GM21723 (cell line): ENCODE data around the gene LINGO3.

Experiments
- ATAC-seq: cut with Tn5 transposase; IDR thresholded peaks from one replicate; pipeline ENCODE4 v1.9.1; 2021; ENCODE audit warnings: mild to moderate bottlenecking, moderate library complexity; ENCODE audit not compliant: unreplicated experiment

Gene LINGO3

DNA sequence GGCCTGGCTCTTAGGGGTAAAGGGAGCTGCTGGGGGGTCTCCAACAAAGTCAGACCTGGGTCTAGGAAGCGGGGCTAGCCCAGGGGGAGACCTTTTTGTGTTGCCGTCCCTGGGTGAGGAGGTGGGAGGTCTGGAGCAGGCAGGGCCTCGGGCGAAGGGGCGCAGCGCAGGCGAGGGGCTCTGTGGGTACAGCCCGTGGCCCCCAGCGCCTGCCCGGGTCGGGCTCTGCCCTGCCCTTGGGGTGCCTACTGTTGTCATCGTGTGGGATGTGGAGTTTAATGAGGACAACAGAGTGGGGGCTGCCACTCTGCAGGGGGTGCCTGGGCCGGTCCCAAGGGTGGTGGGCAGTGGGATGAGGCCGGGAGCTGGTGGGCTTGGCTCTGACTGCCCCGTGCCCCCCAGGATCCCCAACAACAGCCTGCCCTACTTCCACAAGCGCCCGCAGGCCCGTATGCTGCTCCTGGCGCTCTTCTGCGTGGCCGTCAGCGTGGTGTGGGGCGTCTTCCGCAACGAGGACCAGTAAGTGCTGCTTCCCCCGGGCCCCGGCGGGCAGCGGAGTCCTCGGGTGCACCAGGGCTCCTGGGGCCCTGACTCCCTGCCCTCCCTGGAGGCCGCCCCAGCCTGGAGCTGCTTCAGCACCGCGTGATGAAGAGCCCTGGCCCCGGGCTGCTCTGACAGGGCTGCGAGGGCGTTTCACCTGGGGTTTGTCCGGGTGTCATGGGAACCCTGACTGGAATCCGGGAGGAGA is 32.7 kb upstream of the LINGO3 start:
- no peak for ATAC-seq

- ATAC-seq = no peak
These were observed 31.8 kb upstream of the LINGO3 start for GRCh38 chr19:2339644-2340310.

DNA sequence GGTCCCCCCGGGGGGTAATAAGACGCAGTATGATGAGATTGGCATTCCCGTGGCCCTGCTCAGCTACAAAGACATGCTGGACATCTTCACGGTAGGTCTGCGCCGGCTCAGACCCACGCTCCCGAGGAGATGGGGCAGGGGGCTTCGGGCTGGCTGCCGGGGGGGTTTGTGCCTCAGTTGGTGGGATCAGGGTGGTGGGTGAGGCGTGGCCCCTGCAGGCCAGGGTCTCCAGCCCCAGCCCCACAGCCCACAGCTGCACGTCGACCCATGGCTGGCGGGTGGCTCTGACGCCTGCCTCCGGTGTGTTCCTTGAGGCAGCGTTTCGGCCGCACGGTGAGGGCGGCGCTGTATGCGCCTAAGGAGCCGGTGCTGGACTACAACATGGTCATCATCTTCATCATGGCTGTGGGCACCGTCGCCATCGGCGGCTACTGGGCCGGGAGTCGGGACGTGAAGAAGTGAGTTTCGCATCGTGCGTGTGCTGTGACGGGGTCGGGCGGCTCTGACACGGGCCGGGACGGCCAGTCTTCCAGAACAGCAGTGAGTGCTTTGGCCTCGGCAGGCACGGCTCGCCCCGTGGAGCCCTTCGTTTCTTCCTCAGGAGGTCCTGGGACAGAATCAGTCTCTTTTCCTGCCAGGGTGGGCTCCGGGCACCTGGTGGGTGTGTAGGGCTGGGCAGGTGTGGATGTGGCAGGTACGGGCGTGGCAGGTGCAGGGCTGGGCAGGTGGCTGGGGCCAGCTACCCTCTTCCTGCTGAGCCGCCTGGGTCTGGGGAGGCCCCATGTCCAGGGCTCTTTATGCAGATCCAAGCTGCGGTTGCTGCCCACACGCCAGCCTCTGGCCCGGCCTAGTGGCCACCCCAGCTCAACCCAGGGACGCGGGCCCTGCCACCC is 31.0 kb upstream of the LINGO3 start:
- no peak for ATAC-seq

- no peak for ATAC-seq
These were observed 30.2 kb upstream of the LINGO3 start for GRCh38 chr19:2338055-2338615.

DNA sequence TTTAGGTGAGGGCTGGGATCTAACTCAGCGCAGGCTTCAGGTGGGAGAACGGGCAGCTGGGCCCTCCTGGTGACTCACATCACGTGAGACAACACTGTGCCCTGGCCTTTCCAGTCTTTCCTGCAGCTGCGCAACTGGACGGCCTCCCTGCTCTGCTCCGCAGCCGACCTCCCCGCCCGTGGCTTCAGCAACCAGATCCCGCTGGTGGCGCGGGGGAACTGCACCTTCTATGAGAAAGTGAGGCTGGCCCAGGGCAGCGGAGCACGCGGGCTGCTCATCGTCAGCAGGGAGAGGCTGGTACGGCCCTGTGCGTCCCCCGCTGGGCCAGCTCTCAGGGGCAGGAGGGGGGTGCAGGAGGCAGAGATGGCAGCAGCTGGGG is 29.4 kb upstream of the LINGO3 start:
- ATAC-seq = no peak

GRCh38 chr19:2336528-2337328 is 28.8 kb upstream of the LINGO3 start:
- no peak for ATAC-seq

GRCh38 chr19:2335848-2336247 is 27.9 kb upstream of the LINGO3 start:
- no peak for ATAC-seq

DNA sequence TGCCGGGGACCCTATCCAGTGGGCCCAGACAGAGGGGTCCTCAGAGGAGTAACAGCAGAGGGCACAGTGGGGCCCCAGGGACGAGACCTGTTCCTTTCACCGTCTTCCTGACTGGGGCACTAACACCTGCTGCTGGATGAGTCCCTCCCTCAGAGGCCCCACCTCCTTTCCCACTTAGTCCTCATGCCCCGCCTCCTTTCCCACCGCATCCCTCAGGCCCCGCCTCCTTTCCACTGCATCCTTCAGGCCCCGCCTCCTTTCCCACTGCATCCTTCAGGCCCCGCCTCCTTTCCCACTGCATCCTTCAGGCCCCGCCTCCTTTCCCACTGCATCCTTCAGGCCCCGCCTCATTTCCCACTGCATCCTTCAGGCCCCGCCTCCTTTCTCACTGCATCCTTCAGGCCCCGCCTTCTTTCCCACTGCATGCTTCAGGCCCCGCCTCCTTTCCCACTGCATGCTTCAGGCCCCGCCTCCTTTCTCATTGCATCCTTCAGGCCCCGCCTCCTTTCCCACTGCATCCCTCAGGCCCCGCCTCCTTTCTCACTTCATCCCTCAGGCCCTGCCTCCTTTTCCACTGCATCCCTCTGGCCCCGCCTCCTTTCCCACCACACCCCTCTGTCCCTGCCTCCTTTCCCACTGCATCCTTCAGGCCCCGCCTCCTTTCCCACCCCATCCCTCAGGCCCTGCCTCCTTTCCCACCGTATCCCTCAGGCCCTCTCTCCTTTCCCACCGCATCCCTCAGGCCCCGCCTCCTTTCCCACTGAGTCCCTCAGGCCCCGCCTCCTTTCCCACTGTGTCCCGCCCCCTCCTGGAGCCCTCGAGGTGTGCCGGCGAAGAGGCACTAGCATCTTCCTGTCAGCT is 27.3 kb upstream of the LINGO3 start:
- ATAC-seq = no peak

DNA sequence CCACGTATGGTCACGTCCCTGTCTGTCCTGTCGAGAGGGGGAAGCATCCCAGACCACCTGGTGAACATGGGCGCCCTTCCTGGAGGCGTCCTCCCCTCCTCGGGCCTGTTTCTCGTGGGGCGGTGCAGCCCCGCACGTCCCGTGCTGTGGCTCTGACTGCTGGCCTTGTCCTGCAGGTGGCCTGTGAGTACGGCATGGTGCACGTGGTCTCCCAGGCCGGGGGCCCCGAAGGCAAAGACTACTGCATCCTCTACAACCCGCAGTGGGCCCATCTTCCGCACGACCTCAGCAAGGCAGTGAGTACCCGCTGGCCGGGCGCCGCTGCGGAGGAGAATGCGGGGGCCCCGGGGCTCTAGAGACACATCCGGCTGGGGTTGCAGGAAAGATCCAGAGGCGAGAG is 26.5 kb upstream of the LINGO3 start:
- ATAC-seq = no peak

GRCh38 chr19:2333807-2334211 is 25.9 kb upstream of the LINGO3 start:
- ATAC-seq = no peak

DNA sequence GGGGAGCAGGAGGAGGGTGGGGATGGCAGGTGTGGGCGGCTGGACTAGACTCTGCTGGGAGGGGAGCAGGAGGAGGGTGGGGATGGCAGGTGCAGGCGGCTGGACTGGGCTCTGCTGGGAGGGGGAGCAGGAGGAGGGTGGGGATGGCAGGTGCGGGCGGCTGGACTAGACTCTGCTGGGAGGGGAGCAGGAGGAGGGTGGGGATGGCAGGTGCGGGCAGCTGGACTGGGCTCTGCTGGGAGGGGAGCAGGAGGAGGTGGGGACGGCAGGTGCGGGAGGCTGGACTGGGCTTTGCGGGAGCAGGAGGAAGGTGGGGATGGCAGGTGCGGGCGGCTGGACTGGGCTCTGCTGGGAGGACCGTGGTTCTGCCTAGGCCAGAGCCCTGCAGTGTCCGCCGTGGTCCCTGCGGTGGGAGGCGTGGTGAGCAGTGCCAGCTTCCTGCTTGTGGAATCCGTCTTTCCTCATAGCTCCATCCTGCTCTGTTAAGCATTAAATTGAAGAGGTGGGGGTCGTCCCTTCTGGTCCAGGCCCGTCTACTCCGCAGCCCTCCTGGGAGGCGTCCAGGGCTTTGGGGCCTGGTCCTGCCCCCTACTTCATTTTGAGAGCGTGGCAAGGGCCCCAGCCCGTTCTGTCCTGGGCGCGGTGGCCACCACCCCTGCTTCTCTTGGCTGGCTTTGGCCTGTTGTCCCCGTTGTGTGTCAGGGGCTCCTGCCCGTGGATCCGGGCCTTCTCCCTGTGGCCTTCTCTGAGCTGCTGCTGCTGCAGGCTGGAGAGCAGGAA is 25.3 kb upstream of the LINGO3 start:
- ATAC-seq = no peak

DNA sequence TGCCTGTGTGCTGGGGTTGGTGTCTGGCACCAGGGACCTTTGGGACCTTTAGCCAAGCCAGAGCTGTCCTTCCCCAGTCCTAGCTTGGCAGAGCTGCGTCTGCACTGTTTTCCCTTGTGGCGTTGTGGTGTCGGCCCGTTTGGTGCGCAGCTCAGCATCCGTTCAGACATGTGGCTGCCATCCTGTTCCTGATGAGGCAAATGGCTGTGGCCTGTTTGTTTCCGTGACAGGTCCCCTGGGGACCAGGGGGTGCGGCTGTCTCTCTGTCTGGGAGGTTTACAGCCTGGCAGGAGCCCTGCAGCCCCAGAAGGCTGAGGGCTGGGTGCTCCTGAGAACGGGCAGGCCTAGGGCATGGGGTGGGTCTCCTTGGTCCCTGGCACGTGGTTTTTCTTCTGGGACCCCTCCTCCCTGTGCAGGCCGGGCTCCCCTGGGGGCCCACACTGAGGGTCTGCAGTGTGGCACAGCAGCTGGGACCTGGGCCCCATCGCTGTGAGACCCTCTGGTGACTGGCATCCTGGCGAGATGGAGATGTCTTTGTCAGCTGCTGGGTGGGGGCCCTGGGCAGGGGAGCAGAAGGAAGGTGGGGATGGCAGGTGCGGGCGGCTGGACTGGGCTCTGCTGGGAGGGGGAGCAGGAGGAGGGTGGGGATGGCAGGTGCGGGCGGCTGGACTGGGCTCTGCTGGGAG is 24.5 kb upstream of the LINGO3 start:
- no peak for ATAC-seq

DNA sequence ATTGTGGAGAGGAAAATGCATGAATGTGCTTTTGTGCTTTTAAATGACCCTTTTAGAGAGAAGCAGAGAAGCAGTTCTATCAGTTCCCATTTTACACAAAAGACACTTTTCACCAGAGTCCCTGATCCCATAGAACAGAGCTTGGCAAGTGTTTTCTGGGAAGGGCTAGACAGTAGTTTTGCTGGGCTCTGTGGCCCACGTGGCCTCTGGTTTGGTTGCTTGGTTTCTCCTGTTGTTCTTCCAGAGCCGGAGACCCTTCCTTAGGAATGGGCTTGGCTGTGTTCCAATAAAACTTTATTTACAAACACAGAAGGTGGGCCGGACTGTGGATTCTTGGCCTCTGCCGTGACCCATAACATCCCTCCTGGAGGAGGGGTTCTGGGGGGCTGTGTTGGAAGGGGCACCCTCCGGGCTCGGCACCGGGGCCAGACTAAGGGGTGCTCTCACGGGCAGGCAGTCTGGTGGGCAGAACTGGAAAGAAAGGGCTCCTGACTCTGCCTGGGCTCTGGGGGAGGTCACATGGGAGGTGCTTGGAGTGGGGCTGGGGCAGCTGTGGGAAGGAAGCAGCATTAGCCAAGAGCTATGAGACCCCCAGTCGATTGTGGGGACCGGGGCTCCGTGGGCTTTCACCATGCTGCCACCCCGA is 23.8 kb upstream of the LINGO3 start:
- no peak for ATAC-seq

DNA sequence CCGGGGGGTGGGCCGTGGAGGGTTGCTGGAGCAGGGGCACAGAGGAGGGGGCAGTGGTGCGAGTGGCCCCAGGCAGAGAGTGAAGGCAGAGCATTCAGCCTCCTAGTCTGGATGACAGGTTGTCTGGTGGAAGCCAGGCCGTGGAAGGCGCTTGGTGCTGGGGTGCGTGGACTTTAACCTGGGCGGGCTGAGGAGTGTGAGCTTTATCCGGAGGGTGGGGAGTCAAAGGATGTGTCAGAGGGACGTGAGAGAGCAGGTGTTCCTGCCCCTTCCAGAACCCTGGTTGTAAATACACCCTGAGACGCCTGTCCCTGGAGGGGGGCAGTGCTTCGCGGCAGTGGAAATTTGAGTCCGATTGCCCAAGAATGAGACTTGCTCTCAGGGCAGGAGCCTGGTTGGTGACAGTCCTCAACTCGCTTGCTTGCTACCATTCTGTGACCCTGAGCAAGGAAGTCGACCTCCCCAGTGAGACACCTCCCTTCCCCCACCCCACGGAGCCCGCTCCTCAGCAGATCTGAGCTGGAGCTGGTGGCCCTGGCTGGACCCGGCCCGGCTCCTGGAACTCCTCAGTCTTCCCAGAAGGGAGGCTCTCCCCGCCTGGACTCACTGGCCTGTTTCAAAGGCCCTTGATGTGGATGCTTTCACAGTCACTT is 22.8 kb upstream of the LINGO3 start:
- ATAC-seq = no peak

DNA sequence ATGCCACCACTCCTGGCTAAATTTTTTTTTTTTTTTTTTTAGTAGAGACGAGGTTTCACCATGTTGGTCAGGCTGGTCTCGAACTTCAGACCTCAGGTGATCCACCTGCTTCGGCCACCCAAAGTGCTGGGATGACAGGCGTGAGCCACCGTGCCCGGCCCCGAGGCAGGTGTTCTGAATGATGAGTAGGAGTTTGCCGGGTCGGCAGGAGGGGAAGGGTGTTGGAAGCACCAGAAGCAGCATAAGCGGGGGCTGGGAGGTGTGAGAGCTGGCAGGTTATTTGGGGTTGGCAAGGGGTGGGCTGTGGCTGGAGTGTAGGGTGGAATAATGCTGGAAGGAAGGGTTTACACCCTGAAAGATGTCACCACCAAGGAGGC is 22.3 kb upstream of the LINGO3 start:
- no peak for ATAC-seq

- ATAC-seq = no peak
These were observed 21.6 kb upstream of the LINGO3 start for GRCh38 chr19:2329501-2329916.

DNA sequence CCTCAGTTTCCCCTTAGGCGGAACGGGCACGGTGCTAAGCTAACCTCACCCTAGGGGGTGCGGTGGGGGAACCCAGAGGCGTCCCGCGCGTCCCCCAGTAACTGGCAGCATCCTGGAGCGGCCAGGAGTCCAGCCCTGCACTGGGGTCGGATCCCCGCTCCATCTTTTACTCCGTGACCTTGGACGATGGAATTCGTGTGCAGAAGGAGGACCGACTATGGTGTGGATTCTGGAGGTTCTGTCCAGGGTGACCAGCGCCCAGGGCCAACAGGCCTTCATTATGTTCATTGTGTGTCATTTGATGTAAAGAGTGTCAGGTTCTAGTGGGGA is 21.2 kb upstream of the LINGO3 start:
- ATAC-seq = no peak
